HL-60 (cell line): ENCODE measurements around the gene CST6.

Experiments
- DNase-seq, 2 experiments: peaks; one replicate each; pipeline ENCODE4 v3.0.0-alpha.2; 2010 to 2020; ENCODE audit warnings: low read depth in 1 of 2, low spot score in 1 of 2
- H3K27ac ChIP-seq: fragments of 250-450 bp; sonication (Bioruptor Pico); replicated peaks from 2 replicates; pipeline ENCODE4 v1.5.1; 2020; ENCODE audit warnings: mild to moderate bottlenecking, moderate library complexity
- H3K27me3 ChIP-seq: fragments of 250-450 bp; sonication (Bioruptor Pico); 2 replicates; pipeline ENCODE4 v1.5.1; 2021; ENCODE audit warnings: mild to moderate bottlenecking, moderate library complexity; ENCODE audit not compliant: insufficient read depth, poor library complexity, severe bottlenecking
- H3K4me3 ChIP-seq: replicated peaks from 2 replicates; pipeline ENCODE4 v1.5.1; 2011; ENCODE audit warnings: mild to moderate bottlenecking, control low read depth, low read length; ENCODE audit not compliant: insufficient read depth
- CTCF ChIP-seq: IDR thresholded peaks from one replicate; pipeline ENCODE4 v1.5.1; 2011; ENCODE audit warnings: low read length, control low read depth, inconsistent platforms; ENCODE audit not compliant: insufficient read depth
- GABPA ChIP-seq: IDR thresholded peaks from 2 replicates; pipeline ENCODE4 v1.6.1; 2012; ENCODE audit warnings: low read depth
- POLR2AphosphoS5 ChIP-seq: IDR thresholded peaks from 2 replicates; pipeline ENCODE4 v1.6.1; 2012; ENCODE audit warnings: low read depth
- SPI1 ChIP-seq: IDR thresholded peaks from 2 replicates; pipeline ENCODE4 v1.6.1; 2012; ENCODE audit warnings: low read depth, mild to moderate bottlenecking, borderline replicate concordance
- TF ChIP-seq, protein P1 (sequence below): IDR thresholded peaks from 2 replicates; pipeline ENCODE4 v1.6.1; 2012; ENCODE audit warnings: low read depth; ENCODE audit not compliant: insufficient replicate concordance

The CST6 gene

DNA sequence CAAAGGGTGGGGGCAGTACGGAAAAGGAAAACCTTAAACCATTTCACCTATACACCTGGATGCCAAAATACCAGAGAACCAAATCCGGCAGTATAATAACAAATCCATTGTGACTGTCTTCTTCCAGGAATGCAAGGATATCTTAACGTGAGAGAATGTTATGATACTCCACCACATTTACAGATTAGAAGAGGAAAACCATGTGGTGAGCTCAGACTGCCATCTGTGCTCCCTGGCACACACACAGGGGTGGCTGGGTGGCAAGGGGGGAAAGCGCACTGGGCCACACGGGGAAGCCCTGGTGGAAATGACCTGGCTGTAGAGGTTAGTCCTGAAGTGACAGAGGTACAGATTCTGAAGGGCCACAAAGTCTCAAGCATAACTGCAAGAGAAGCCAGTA, 19.8 kb upstream of the CST6 start:
- DNase-seq, result no peak
- Histone ChIP-seq H3K27me3 (no peaks in the 10 kb centered on the region), H3K27ac (no peak overlapping the region), H3K4me3 (no peak overlapping the region)
- no peak for TF ChIP-seq POLR2AphosphoS5
- no peak for TF ChIP-seq CTCF
- TF ChIP-seq, protein P1, sequence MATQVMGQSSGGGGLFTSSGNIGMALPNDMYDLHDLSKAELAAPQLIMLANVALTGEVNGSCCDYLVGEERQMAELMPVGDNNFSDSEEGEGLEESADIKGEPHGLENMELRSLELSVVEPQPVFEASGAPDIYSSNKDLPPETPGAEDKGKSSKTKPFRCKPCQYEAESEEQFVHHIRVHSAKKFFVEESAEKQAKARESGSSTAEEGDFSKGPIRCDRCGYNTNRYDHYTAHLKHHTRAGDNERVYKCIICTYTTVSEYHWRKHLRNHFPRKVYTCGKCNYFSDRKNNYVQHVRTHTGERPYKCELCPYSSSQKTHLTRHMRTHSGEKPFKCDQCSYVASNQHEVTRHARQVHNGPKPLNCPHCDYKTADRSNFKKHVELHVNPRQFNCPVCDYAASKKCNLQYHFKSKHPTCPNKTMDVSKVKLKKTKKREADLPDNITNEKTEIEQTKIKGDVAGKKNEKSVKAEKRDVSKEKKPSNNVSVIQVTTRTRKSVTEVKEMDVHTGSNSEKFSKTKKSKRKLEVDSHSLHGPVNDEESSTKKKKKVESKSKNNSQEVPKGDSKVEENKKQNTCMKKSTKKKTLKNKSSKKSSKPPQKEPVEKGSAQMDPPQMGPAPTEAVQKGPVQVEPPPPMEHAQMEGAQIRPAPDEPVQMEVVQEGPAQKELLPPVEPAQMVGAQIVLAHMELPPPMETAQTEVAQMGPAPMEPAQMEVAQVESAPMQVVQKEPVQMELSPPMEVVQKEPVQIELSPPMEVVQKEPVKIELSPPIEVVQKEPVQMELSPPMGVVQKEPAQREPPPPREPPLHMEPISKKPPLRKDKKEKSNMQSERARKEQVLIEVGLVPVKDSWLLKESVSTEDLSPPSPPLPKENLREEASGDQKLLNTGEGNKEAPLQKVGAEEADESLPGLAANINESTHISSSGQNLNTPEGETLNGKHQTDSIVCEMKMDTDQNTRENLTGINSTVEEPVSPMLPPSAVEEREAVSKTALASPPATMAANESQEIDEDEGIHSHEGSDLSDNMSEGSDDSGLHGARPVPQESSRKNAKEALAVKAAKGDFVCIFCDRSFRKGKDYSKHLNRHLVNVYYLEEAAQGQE, result no peak
- no peak for TF ChIP-seq GABPA

- Histone ChIP-seq H3K27me3 (no peaks in the 10 kb centered on the region), H3K4me3 (no peak overlapping the region), H3K27ac (no peak overlapping the region)
- peak in 1 of 2 experiments; percentile 50 for DNase-seq
- TF ChIP-seq POLR2AphosphoS5 (peak; percentile 37; the same call in 1 of the 2 replicates), CTCF (no peak)
These were observed 14.5 kb upstream of the CST6 start for GRCh38 chr11:65997286-65997685.

- peak within 1 kb of the TSS; percentile 97 for H3K27ac ChIP-seq
- H3K4me3 ChIP-seq, result peak within 1 kb of the TSS; percentile 96
- peak; percentile 98 to 99 for DNase-seq
- no peaks in the 10 kb centered on the region for H3K27me3 ChIP-seq
- TF ChIP-seq POLR2AphosphoS5, result peak; percentile 75; the same call in 1 of the 2 replicates
- TF ChIP-seq CTCF, result no peak
- TF ChIP-seq, protein P1, result peak; percentile 51
- peak; percentile 68 for TF ChIP-seq SPI1
- peak; percentile 99 for TF ChIP-seq GABPA
These were observed 9.7 kb upstream of the CST6 start, which contains the start of the genes BANF1 and EIF1AD for GRCh38 chr11:66001942-66002647. Gene BANF1 (plus strand): TSS chr11:66002503. CDS start chr11:66003251, 748 bp downstream. Gene EIF1AD (minus strand): TSS chr11:66002157. CDS start chr11:66000389, 1,768 bp downstream.
